K562 (cell line): Measurements from ENCODE around the gene FOXJ2. TPM values are rescaled to one million over a fixed set of nuclear protein-coding genes. Genes with fewer than 3 reads are reported as not detected.

ENCODE experiments used
- BRCA1 ChIP-seq, 2 experiments: fragments of 450-650 bp in 1 of 2; sonication (generic) in 1 of 2; formaldehyde crosslinking in 1 of 2; IDR thresholded peaks; 2 replicates each; pipeline versions ENCODE4 v1.5.0 to v1.6.1; 2017 to 2020; ENCODE audit warnings: mild to moderate bottlenecking in 1 of 2, missing genetic modification reagents in 1 of 2
- DPF2 ChIP-seq: fragments of 450-650 bp; IDR thresholded peaks from 2 replicates; pipeline ENCODE4 v1.6.1; 2016
- FOS ChIP-seq: IDR thresholded peaks from 3 replicates; pipeline ENCODE4 v1.6.1; 2011; ENCODE audit not compliant: insufficient read length; ENCODE audit errors: extremely low read depth
- FOXJ2 ChIP-seq: fragments of 200-800 bp; sonication (Bioruptor generic); IDR thresholded peaks from 2 replicates; pipeline ENCODE4 v1.6.1; 2016; ENCODE audit warnings: missing genetic modification characterization, missing compliant biosample characterization
- GATAD2A ChIP-seq: fragments of 450-650 bp; IDR thresholded peaks from 2 replicates; pipeline ENCODE4 v1.6.1; 2017
- KLF16 ChIP-seq: IDR thresholded peaks from 2 replicates; pipeline ENCODE4 v1.6.1; 2016; ENCODE audit warnings: antibody characterized with exemption
- MAFK ChIP-seq: IDR thresholded peaks from 2 replicates; pipeline ENCODE4 v1.6.1; 2011; ENCODE audit warnings: low read length, improper control_type of control experiment
- NR3C1 ChIP-seq: sonication (generic); formaldehyde crosslinking; IDR thresholded peaks from 2 replicates; pipeline ENCODE4 v1.8.1; 2022; ENCODE audit warnings: missing genetic modification reagents
- POLR2AphosphoS5 ChIP-seq: IDR thresholded peaks from 2 replicates; pipeline ENCODE4 v1.6.1; 2011; ENCODE audit warnings: mild to moderate bottlenecking, low read depth, low read length, moderate library complexity; ENCODE audit not compliant: control insufficient read depth, insufficient read depth
- RBM14 ChIP-seq: fragments of 200-400 bp; formaldehyde crosslinking; IDR thresholded peaks from 2 replicates; pipeline ENCODE4 v1.6.1; 2018; ENCODE audit warnings: low read depth, mild to moderate bottlenecking, low read length, moderate library complexity, borderline replicate concordance; ENCODE audit not compliant: insufficient read depth
- RBM25 ChIP-seq: fragments of 200-400 bp; formaldehyde crosslinking; IDR thresholded peaks from 2 replicates; pipeline ENCODE4 v1.6.1; 2018; ENCODE audit warnings: low read length, low read depth, moderate library complexity; ENCODE audit not compliant: severe bottlenecking
- RCOR1 ChIP-seq, 2 experiments: IDR thresholded peaks; 2 replicates each; pipeline ENCODE4 v1.6.1; 2012; ENCODE audit warnings: low read depth in 2 of 2, low read length in 2 of 2, borderline replicate concordance in 1 of 2, improper control_type of control experiment in 1 of 2
- SMARCC2 ChIP-seq: fragments of 450-650 bp; IDR thresholded peaks from 2 replicates; pipeline ENCODE4 v1.6.1; 2017; ENCODE audit warnings: antibody characterized with exemption, moderate library complexity, mild to moderate bottlenecking, low read depth
- STAT5B ChIP-seq: fragments of 250-450 bp; sonication (Bioruptor Pico); IDR thresholded peaks from 2 replicates; pipeline ENCODE4 v1.8.0; 2021; ENCODE audit warnings: mild to moderate bottlenecking, inconsistent platforms
- ZNF124 ChIP-seq: sonication (generic); formaldehyde crosslinking; IDR thresholded peaks from 2 replicates; pipeline ENCODE4 v1.8.1; 2022; ENCODE audit warnings: missing genetic modification reagents
- ZNF217 ChIP-seq: sonication (generic); formaldehyde crosslinking; IDR thresholded peaks from 2 replicates; pipeline ENCODE4 v1.8.0; 2022; ENCODE audit warnings: mild to moderate bottlenecking, missing genetic modification reagents
- ZNF3 ChIP-seq: fragments of 250-450 bp; sonication (Bioruptor Pico); IDR thresholded peaks from 2 replicates; pipeline ENCODE4 v1.5.0; 2021; ENCODE audit warnings: mild to moderate bottlenecking, moderate library complexity
- ZNF695 ChIP-seq: fragments of 450-650 bp; formaldehyde crosslinking; IDR thresholded peaks from 2 replicates; pipeline ENCODE4 v1.4.0; 2020; ENCODE audit warnings: mild to moderate bottlenecking, moderate library complexity
- ZNF764 ChIP-seq: fragments of 250-450 bp; sonication (Bioruptor Pico); IDR thresholded peaks from 2 replicates; pipeline ENCODE4 v1.4.0; 2020; ENCODE audit warnings: low read depth, mild to moderate bottlenecking, moderate library complexity
- polyA plus RNA-seq, 8 experiments: library from polyadenylated mRNA; depleted of rRNA in 4 of 8; stranded (reverse) in 5 of 8; unstranded in 3 of 8; fragments of >200 nt; fragmentation: Nextera tagmentation in 2 of 8; fragmentation: Illumina TruSeq in 1 of 8; extraction: Ambion mirVana in 2 of 8; extraction: Trizol in 1 of 8; gene quantifications; 2 replicates each; pipeline versions ENCODE4 v1.2.1 to v1.2.3, GENCODE V29; 2011 to 2014; ENCODE audit warnings: inconsistent platforms in 1 of 8, missing spikeins in 1 of 8
- total RNA-seq, 7 experiments: library from RNA; depleted of rRNA in 6 of 7; stranded (reverse); fragments of >200 nt in 6 of 7; fragmentation: Illumina TruSeq in 2 of 7; extraction: Trizol in 2 of 7; gene quantifications; 2 replicates each; pipeline versions ENCODE4 v1.2.1 to v1.2.3, GENCODE V29; 2011 to 2021; ENCODE audit warnings: low replicate concordance in 1 of 7
- TF ChIP-seq, protein P1 (sequence below): IDR thresholded peaks from 2 replicates; pipeline ENCODE4 v1.6.1; 2012; ENCODE audit warnings: low read depth, low read length, improper control_type of control experiment, borderline replicate concordance
- TF ChIP-seq, protein P2 (sequence below): sonication (generic); formaldehyde crosslinking; IDR thresholded peaks from 2 replicates; pipeline ENCODE4 v1.8.1; 2023; ENCODE audit warnings: mild to moderate bottlenecking, missing genetic modification reagents
- TF ChIP-seq, protein P3 (sequence below): fragments of 450-650 bp; IDR thresholded peaks from 2 replicates; pipeline ENCODE4 v1.6.1; 2016; ENCODE audit warnings: missing biosample characterization, missing genetic modification characterization
- TF ChIP-seq, protein P4 (sequence below): fragments of 450-650 bp; formaldehyde crosslinking; IDR thresholded peaks from 2 replicates; pipeline ENCODE4 v1.4.0; 2020; ENCODE audit warnings: mild to moderate bottlenecking

FOXJ2 gene
- total and polyA plus RNA-seq, 9 of the 15 experiments (the other 6 are each of a cell fraction or from before 2014, with no cell fraction given) = 1.0 to 7.5 (median 2.4) TPM

DNA sequence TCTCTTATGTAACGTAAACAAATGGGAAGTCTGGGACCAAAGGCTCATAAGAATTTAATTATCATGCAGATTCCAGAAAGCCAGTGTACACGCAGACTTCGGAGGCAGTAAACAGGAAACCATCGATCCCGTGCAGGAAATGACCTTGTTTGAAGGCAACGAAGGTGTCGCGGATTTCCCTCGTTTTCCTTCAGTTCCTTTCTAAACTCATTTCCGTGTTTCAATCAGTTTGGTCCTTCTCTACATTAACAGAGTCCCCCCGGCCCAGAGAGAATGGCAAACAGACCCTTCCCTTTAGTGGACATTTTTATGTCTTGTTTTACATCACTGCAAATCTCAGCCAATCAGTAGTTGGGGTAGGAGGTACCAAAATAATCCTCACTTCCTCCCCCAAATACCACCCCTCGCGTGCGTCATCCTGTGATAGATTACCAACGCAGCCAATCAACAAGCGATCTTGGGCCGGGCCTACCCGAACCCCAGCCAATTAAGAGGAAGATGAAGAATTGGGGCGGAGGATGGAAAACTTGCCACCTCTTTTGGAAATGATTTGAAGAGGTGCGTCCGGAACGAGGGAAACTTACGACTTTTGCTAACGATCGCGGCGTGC, 6.1 kb upstream of the FOXJ2 start (continued):
- no peak for TF ChIP-seq ZNF764 (CRISPR knock-in tag)
- TF ChIP-seq NR3C1 (CRISPR knock-in tag) = no peak
- TF ChIP-seq FOS = peak; percentile 93
- TF ChIP-seq, protein P1, sequence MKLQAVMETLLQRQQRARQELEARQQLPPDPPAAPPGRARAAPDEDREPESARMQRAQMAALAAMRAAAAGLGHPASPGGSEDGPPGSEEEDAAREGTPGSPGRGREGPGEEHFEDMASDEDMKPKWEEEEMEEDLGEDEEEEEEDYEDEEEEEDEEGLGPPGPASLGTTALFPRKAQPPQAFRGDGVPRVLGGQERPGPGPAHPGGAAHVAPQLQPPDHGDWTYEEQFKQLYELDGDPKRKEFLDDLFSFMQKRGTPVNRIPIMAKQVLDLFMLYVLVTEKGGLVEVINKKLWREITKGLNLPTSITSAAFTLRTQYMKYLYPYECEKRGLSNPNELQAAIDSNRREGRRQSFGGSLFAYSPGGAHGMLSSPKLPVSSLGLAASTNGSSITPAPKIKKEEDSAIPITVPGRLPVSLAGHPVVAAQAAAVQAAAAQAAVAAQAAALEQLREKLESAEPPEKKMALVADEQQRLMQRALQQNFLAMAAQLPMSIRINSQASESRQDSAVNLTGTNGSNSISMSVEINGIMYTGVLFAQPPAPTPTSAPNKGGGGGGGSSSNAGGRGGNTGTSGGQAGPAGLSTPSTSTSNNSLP = no peak
- no peak for TF ChIP-seq ZNF3 (CRISPR knock-in tag)
- TF ChIP-seq, protein P2, sequence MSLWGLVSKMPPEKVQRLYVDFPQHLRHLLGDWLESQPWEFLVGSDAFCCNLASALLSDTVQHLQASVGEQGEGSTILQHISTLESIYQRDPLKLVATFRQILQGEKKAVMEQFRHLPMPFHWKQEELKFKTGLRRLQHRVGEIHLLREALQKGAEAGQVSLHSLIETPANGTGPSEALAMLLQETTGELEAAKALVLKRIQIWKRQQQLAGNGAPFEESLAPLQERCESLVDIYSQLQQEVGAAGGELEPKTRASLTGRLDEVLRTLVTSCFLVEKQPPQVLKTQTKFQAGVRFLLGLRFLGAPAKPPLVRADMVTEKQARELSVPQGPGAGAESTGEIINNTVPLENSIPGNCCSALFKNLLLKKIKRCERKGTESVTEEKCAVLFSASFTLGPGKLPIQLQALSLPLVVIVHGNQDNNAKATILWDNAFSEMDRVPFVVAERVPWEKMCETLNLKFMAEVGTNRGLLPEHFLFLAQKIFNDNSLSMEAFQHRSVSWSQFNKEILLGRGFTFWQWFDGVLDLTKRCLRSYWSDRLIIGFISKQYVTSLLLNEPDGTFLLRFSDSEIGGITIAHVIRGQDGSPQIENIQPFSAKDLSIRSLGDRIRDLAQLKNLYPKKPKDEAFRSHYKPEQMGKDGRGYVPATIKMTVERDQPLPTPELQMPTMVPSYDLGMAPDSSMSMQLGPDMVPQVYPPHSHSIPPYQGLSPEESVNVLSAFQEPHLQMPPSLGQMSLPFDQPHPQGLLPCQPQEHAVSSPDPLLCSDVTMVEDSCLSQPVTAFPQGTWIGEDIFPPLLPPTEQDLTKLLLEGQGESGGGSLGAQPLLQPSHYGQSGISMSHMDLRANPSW (CRISPR knock-in tag) = no peak
- TF ChIP-seq MAFK = no peak
- TF ChIP-seq BRCA1 (IDR thresholded peaks at IDR 0.05) = no peak
- TF ChIP-seq BRCA1 (CRISPR knock-in tag; IDR thresholded peaks at IDR 0.05) = no peak
- TF ChIP-seq POLR2AphosphoS5 = no peak; the same call in 1 of the 2 replicates
- TF ChIP-seq ZNF217 (CRISPR knock-in tag) = no peak
- TF ChIP-seq, protein P3, sequence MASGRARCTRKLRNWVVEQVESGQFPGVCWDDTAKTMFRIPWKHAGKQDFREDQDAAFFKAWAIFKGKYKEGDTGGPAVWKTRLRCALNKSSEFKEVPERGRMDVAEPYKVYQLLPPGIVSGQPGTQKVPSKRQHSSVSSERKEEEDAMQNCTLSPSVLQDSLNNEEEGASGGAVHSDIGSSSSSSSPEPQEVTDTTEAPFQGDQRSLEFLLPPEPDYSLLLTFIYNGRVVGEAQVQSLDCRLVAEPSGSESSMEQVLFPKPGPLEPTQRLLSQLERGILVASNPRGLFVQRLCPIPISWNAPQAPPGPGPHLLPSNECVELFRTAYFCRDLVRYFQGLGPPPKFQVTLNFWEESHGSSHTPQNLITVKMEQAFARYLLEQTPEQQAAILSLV = no peak
- TF ChIP-seq STAT5B (CRISPR knock-in tag) = no peak
- no peak for TF ChIP-seq ZNF124
- no peak for TF ChIP-seq KLF16
- no peak for TF ChIP-seq GATAD2A
- TF ChIP-seq RCOR1 (IDR thresholded peaks at IDR 0.05; ENCODE audit: borderline replicate concordance in 1 of 2, low read depth in 2 of 2, low read length in 2 of 2) = peak in 1 of 2 experiments; percentile 2; a peak in 1 of 4 replicates
- TF ChIP-seq RBM14 = no peak
- no peak for TF ChIP-seq DPF2
- no peak for TF ChIP-seq FOXJ2 (tag)
- no peak for TF ChIP-seq ZNF695 (CRISPR knock-in tag)
- TF ChIP-seq, protein P4, sequence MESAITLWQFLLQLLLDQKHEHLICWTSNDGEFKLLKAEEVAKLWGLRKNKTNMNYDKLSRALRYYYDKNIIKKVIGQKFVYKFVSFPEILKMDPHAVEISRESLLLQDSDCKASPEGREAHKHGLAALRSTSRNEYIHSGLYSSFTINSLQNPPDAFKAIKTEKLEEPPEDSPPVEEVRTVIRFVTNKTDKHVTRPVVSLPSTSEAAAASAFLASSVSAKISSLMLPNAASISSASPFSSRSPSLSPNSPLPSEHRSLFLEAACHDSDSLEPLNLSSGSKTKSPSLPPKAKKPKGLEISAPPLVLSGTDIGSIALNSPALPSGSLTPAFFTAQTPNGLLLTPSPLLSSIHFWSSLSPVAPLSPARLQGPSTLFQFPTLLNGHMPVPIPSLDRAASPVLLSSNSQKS = no peak
- TF ChIP-seq RBM25 = peak; percentile 97
- TF ChIP-seq SMARCC2 = no peak
